Trophoblast cell (in vitro differentiated cells and primary cell): Measurements from ENCODE around the gene OR51B4.

Experiments used
- DNase-seq, 2 donors: peaks; one replicate each; pipeline ENCODE4 v3.0.0-alpha.2; 2016
- H2AFZ ChIP-seq: 2 replicates; pipeline ENCODE4 v1.6.1; 2013; ENCODE audit warnings: low read length, moderate library complexity, mild to moderate bottlenecking; ENCODE audit not compliant: insufficient read depth, poor library complexity
- H2AK5ac ChIP-seq: 2 replicates; pipeline ENCODE4 v1.6.1; 2013; ENCODE audit warnings: mild to moderate bottlenecking, low read length
- H2BK120ac ChIP-seq: 2 replicates; pipeline ENCODE4 v1.6.1; 2013; ENCODE audit warnings: low read length, mild to moderate bottlenecking, moderate library complexity; ENCODE audit not compliant: insufficient read depth, poor library complexity
- H2BK12ac ChIP-seq: 2 replicates; pipeline ENCODE4 v1.6.1; 2013; ENCODE audit warnings: mild to moderate bottlenecking, low read length, moderate library complexity
- H2BK5ac ChIP-seq: 2 replicates; pipeline ENCODE4 v1.6.1; 2013; ENCODE audit warnings: low read length, low read depth, moderate library complexity, mild to moderate bottlenecking; ENCODE audit not compliant: poor library complexity
- H3K14ac ChIP-seq: 2 replicates; pipeline ENCODE4 v1.6.1; 2013; ENCODE audit warnings: mild to moderate bottlenecking, low read length
- H3K18ac ChIP-seq: 2 replicates; pipeline ENCODE4 v1.6.1; 2013; ENCODE audit warnings: mild to moderate bottlenecking, low read length
- H3K23ac ChIP-seq: 2 replicates; pipeline ENCODE4 v1.6.1; 2013; ENCODE audit warnings: low read length
- H3K27ac ChIP-seq: 2 replicates; pipeline ENCODE4 v1.5.1; 2013; ENCODE audit warnings: low read depth, mild to moderate bottlenecking, inconsistent platforms, low read length, moderate library complexity
- H3K27me3 ChIP-seq: 2 replicates; pipeline ENCODE4 v1.6.1; 2013; ENCODE audit warnings: inconsistent platforms, mild to moderate bottlenecking, low read length, moderate library complexity; ENCODE audit not compliant: insufficient read depth
- H3K36me3 ChIP-seq, 2 experiments: 1 replicate in 1 of 2; 2 replicates in 1 of 2; pipeline ENCODE4 v1.6.1; 2013; ENCODE audit warnings: low read length in 2 of 2, mild to moderate bottlenecking in 2 of 2, moderate library complexity in 1 of 2; ENCODE audit not compliant: insufficient read depth in 2 of 2, control insufficient read depth in 1 of 2
- H3K4ac ChIP-seq: 2 replicates; pipeline ENCODE4 v1.6.1; 2013; ENCODE audit warnings: low read depth, mild to moderate bottlenecking, low read length, moderate library complexity
- H3K4me1 ChIP-seq, 2 experiments: 1 replicate in 1 of 2; 2 replicates in 1 of 2; pipeline ENCODE4 v1.6.1; 2013; ENCODE audit warnings: low read length in 2 of 2, mild to moderate bottlenecking in 2 of 2, moderate library complexity in 1 of 2; ENCODE audit not compliant: insufficient read depth in 2 of 2, control insufficient read depth in 1 of 2
- H3K4me2 ChIP-seq: 2 replicates; pipeline ENCODE4 v1.6.1; 2013; ENCODE audit warnings: inconsistent platforms, mild to moderate bottlenecking, low read length, moderate library complexity
- H3K4me3 ChIP-seq: 2 replicates; pipeline ENCODE4 v1.5.1; 2013; ENCODE audit warnings: mild to moderate bottlenecking, low read depth, low read length, inconsistent platforms
- H3K79me1 ChIP-seq: one replicate; pipeline ENCODE4 v1.6.1; 2013; ENCODE audit warnings: low read length
- H3K79me2 ChIP-seq: 2 replicates; pipeline ENCODE4 v1.6.1; 2013; ENCODE audit warnings: low read length, mild to moderate bottlenecking; ENCODE audit not compliant: control insufficient read depth, insufficient read depth, poor library complexity
- H3K9ac ChIP-seq: 2 replicates; pipeline ENCODE4 v1.6.1; 2013; ENCODE audit warnings: mild to moderate bottlenecking, low read length
- H3K9me3 ChIP-seq: 2 replicates; pipeline ENCODE4 v1.6.1; 2013; ENCODE audit warnings: low read depth, mild to moderate bottlenecking, control low read depth, inconsistent platforms, low read length; ENCODE audit not compliant: insufficient read depth
- H4K12ac ChIP-seq: 2 replicates; pipeline ENCODE4 v1.6.1; 2013; ENCODE audit warnings: low read depth, mild to moderate bottlenecking, low read length, moderate library complexity
- H4K8ac ChIP-seq: 2 replicates; pipeline ENCODE4 v1.6.1; 2013; ENCODE audit warnings: low read depth, mild to moderate bottlenecking, low read length, moderate library complexity
- H4K91ac ChIP-seq: one replicate; pipeline ENCODE4 v1.6.1; 2013; ENCODE audit warnings: low read depth, mild to moderate bottlenecking, low read length, moderate library complexity
- WGBS: extraction: QIAGEN DNeasy Blood & Tissue Kit; methylation state at CpG from one replicate; pipeline ENCODE4 v1.1.7; 2013; ENCODE audit warnings: missing lambda C conversion rate; ENCODE audit not compliant: insufficient read length, insufficient coverage; ENCODE audit errors: extremely low coverage; 5-methylcytosine and 5-hydroxymethylcytosine counted together

OR51B4 gene

DNA sequence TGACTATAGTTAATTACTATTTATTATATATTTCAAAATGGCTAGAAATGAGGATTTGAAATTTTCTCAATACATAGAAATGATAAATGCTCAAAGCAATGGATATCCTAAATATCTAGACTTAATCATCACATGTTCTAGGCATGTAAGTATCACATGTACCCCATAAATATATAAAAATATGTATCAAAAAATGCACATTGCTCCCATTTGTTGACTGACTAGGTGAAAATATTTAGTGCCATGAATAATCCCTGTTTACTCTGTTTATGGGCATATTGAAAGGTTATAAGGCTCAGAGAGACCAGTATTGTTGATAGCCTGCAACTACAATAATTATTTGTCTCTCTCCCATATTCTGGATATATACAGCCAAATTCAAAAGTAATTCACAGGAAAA, 35.1 kb downstream of the OR51B4 start:
- no peak overlapping the region for H3K23ac ChIP-seq
- H3K9me3 ChIP-seq, result no peaks in the 10 kb centered on the region
- H4K12ac ChIP-seq, result no peak overlapping the region
- H3K27me3 ChIP-seq, result no peaks in the 10 kb centered on the region
- no peak overlapping the region for H3K4ac ChIP-seq
- H3K4me1 ChIP-seq, result no peaks in the 10 kb centered on the region
- H3K79me2 ChIP-seq, result no peaks in the 10 kb centered on the region
- H3K14ac ChIP-seq, result no peak overlapping the region
- H4K91ac ChIP-seq, result no peak overlapping the region
- no peak overlapping the region for H3K18ac ChIP-seq
- H3K9ac ChIP-seq, result no peak overlapping the region
- DNase-seq, result no peak
- H3K4me3 ChIP-seq, result no peak overlapping the region
- H3K27ac ChIP-seq, result no peak overlapping the region
- no peak overlapping the region for H2AK5ac ChIP-seq
- H2AFZ ChIP-seq, result no peak overlapping the region
- no peak overlapping the region for H2BK12ac ChIP-seq
- no peaks in the 10 kb centered on the region for H3K36me3 ChIP-seq
- no peak overlapping the region for H2BK120ac ChIP-seq
- H4K8ac ChIP-seq, result no peak overlapping the region
- no peak overlapping the region for H3K4me2 ChIP-seq
- H3K79me1 ChIP-seq, result no peaks in the 10 kb centered on the region
- H2BK5ac ChIP-seq, result no peak overlapping the region

DNA sequence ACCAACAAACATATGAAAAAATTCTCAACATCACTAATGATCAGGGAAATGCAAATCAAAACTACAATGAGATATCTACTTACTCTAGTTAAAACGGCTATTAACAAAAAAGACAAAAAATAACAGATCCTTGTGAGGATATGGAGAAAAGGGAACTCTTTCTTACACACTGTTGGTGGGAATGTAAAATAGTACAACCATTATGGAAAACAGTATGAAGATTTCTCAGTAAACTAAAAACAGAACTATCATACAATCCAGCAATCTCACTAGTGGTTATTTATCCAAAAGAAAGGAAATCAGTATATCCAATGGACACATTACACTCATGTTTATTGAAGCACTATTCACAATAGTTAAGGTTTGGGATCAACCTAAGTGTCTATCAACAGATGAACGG, 35.9 kb downstream of the OR51B4 start:
- Histone ChIP-seq H3K4me1 (no peaks in the 10 kb centered on the region), H3K14ac (no peak overlapping the region), H3K9me3 (no peaks in the 10 kb centered on the region), H4K12ac (no peak overlapping the region), H2AK5ac (no peak overlapping the region), H4K91ac (no peak overlapping the region), H3K18ac (no peak overlapping the region), H3K9ac (no peak overlapping the region), H3K36me3 (no peaks in the 10 kb centered on the region), H2AFZ (no peak overlapping the region), H3K4me3 (no peak overlapping the region), H3K4me2 (no peak overlapping the region), H3K79me1 (no peaks in the 10 kb centered on the region), H2BK120ac (no peak overlapping the region), H3K23ac (no peak overlapping the region), H3K27me3 (no peaks in the 10 kb centered on the region), H3K27ac (no peak overlapping the region), H2BK12ac (no peak overlapping the region), H3K79me2 (no peaks in the 10 kb centered on the region), H4K8ac (no peak overlapping the region), H2BK5ac (no peak overlapping the region), H3K4ac (no peak overlapping the region)
- DNase-seq, result no peak
- no CpG with 5 or more reads among the region's 2 CpGs for WGBS

DNA sequence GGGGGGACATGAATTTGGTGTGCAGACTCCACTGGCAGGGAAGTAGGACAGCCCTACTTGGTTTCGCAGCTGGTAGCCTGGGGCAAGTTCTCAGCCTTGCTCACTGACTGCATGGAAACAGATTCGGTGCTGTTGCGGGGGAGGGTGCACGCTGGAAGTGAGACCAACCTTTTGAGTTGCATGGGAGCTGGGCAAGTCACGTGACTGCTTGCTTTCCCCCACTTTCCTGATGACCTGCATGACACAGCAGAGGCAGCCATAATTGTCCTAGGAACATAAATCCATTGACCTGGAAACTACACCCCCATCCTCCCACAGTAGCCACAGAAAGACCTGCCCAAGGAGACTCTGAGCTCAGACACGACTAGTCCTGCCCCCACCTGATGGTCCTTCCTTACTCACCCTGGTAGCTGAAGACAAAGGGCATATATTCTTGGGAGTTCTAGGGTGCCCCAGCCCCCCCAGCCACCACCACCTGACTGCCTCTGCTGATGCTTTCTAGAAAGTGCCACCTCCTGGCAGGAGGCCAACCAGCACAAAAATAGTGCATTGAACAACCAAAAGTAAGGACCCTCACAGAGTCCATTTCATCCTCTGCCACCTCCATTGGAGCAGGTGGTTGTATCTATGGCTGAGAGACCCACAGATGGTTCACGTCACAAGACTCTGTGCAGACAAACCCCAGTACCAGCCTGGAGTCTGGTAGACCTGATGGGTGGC, 43.0 kb downstream of the OR51B4 start:
- Histone ChIP-seq H3K9ac (no peak overlapping the region), H3K9me3 (no peaks in the 10 kb centered on the region), H3K18ac (no peak overlapping the region), H3K27ac (no peak overlapping the region), H3K27me3 (no peaks in the 10 kb centered on the region), H2BK5ac (no peak overlapping the region), H2BK12ac (no peak overlapping the region), H3K23ac (no peak overlapping the region), H3K4me3 (no peak overlapping the region), H2BK120ac (no peak overlapping the region), H4K91ac (no peak overlapping the region), H3K4ac (no peak overlapping the region), H3K14ac (no peak overlapping the region), H2AFZ (no peak overlapping the region), H3K36me3 (no peaks in the 10 kb centered on the region), H3K79me2 (no peaks in the 10 kb centered on the region), H4K12ac (no peak overlapping the region), H3K4me1 (peaks cover 2 to 5% of the 10 kb centered on the region in 2 experiments), H3K4me2 (no peak overlapping the region), H3K79me1 (no peaks in the 10 kb centered on the region), H2AK5ac (no peak overlapping the region), H4K8ac (no peak overlapping the region)
- no CpG with 5 or more reads among the region's 7 CpGs for WGBS
- DNase-seq, result no peak

GRCh38 chr11:5257296-5257695, 44.5 kb downstream of the OR51B4 start:
- Histone ChIP-seq H4K91ac (no peak overlapping the region), H4K12ac (no peak overlapping the region), H2BK5ac (no peak overlapping the region), H3K23ac (no peak overlapping the region), H3K18ac (no peak overlapping the region), H3K14ac (no peak overlapping the region), H3K9ac (no peak overlapping the region), H3K27me3 (no peaks in the 10 kb centered on the region), H3K27ac (no peak overlapping the region), H2AFZ (no peak overlapping the region), H3K4me1 (peaks cover 2 to 5% of the 10 kb centered on the region in 2 experiments), H2AK5ac (no peak overlapping the region), H3K79me1 (no peaks in the 10 kb centered on the region), H3K79me2 (no peaks in the 10 kb centered on the region), H3K4me2 (no peak overlapping the region), H3K9me3 (no peaks in the 10 kb centered on the region), H3K4me3 (no peak overlapping the region), H3K4ac (no peak overlapping the region), H2BK12ac (no peak overlapping the region), H4K8ac (no peak overlapping the region), H2BK120ac (no peak overlapping the region), H3K36me3 (no peaks in the 10 kb centered on the region)
- WGBS, result no CpG with 5 or more reads among the region's 2 CpGs
- no peak for DNase-seq
